ENCODE data around the gene SYT9. TPM values are rescaled to one million over a fixed set of nuclear protein-coding genes. Genes with fewer than 3 reads are reported as not detected.
"Not testable (repeated sequence)": the region's sequence is repeated elsewhere in the genome, so short reads cannot be mapped to it uniquely, and the experiment has no call there.

SYT9 gene
- total and polyA plus RNA-seq, 9 of the 15 experiments (the other 6 are each of a cell fraction or from before 2014, with no cell fraction given) = 0.01 TPM; not detected in 8

DNA sequence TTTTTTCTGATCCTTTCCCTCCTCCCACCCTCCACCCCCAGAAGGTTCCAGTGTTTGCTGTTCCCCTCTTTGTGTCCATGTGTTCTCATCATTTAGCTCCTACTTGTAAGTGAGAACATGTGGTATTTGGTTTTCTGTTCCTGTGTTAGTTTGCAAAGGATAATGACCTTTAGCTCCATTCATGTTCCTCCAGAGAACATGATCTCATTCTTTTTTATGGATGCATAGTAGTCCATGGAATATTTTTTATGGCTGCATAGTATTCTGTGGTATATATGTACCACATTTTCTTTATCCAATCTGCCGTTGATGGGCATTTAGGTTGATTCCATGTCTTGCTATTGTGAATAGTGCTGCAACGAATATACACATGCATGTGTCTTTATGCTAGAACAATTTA lies 83.7 kb downstream of the SYT9 start:
- H3K79me2 ChIP-seq (ENCODE audit: control insufficient read depth, insufficient read depth, low read length); H3K4me3 ChIP-seq; CTCF ChIA-PET (ENCODE audit: low intra/inter-chr PET ratio); in situ Hi-C loops (cut with MboI); FAIRE-seq; H3K4me2 ChIP-seq (ENCODE audit: insufficient read depth, low read length); H3K4me1 ChIP-seq (replicated peaks in 1 of 2; ENCODE audit: control insufficient read depth in 2 of 2, insufficient read depth in 2 of 2, low read length in 2 of 2); H3K27ac ChIP-seq (ENCODE audit: extremely low read depth, low read depth, low read length); POLR2A ChIA-PET; H3K9me3 ChIP-seq (replicated peaks; ENCODE audit: control insufficient read depth, insufficient read depth, low read depth, low read length); DNase-seq (ENCODE audit: extremely low read depth in 1 of 4, low spot score in 3 of 4); H3K27me3 ChIP-seq (ENCODE audit: control insufficient read depth in 2 of 2, insufficient read depth in 2 of 2, low read length in 2 of 2); ATAC-seq; H3K36me3 ChIP-seq (ENCODE audit: control insufficient read depth, insufficient read depth, low read length); H3K9me1 ChIP-seq (ENCODE audit: control insufficient read depth, insufficient read depth, low read length); H4K20me1 ChIP-seq (replicated peaks; ENCODE audit: control insufficient read depth, insufficient read depth, low read length); BruUV-seq (replicated peaks); H3K9ac ChIP-seq (ENCODE audit: insufficient read depth in 1 of 2, low read depth in 2 of 2, low read length in 2 of 2); intact Hi-C loops (cut with micrococcal nuclease); H2AFZ ChIP-seq (ENCODE audit: low read depth, low read length): not testable (repeated sequence)
- 0% methylated on average over 2 of the region's 2 CpGs for WGBS (ENCODE audit: insufficient coverage, low coverage, missing lambda C conversion rate)
- peak; percentile 40 for TF ChIP-seq ZNF146 (CRISPR knock-in tag; IDR thresholded peaks at IDR 0.05; ENCODE audit: unreplicated experiment)

DNA sequence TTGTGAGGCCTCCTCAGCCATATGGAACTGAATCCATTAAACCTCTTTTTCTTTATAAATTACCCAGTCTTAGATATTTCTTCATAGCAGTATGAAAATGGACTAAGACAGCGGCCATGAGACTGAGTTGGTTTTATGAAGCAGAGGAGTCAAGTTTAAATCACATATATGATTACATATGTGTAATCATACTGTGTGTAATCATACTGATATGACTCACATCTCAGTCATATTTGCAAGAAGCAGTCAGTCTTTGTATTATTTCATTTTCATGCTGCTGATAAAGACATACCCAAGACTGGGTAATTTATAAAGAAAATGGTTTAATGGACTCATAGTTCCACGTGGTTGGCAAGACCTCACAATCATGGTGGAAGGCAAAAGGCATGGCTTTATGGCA lies 89.8 kb downstream of the SYT9 start:
- Histone ChIP-seq H3K4me2 (ENCODE audit: insufficient read depth, low read length) (no peak overlapping the region), H2AFZ (ENCODE audit: low read depth, low read length) (no peak overlapping the region), H3K9ac (ENCODE audit: insufficient read depth in 1 of 2, low read depth in 2 of 2, low read length in 2 of 2) (no peak overlapping the region), H3K9me3 (replicated peaks; ENCODE audit: control insufficient read depth, insufficient read depth, low read depth, low read length) (no peaks in the 10 kb centered on the region), H3K4me1 (replicated peaks in 1 of 2; ENCODE audit: control insufficient read depth in 2 of 2, insufficient read depth in 2 of 2, low read length in 2 of 2) (no peaks in the 10 kb centered on the region), H4K20me1 (replicated peaks; ENCODE audit: control insufficient read depth, insufficient read depth, low read length) (no peaks in the 10 kb centered on the region), H3K4me3 (no peak overlapping the region), H3K9me1 (ENCODE audit: control insufficient read depth, insufficient read depth, low read length) (no peaks in the 10 kb centered on the region), H3K79me2 (ENCODE audit: control insufficient read depth, insufficient read depth, low read length) (no peaks in the 10 kb centered on the region), H3K36me3 (ENCODE audit: control insufficient read depth, insufficient read depth, low read length) (no peaks in the 10 kb centered on the region), H3K27me3 (ENCODE audit: control insufficient read depth in 2 of 2, insufficient read depth in 2 of 2, low read length in 2 of 2) (no peaks in the 10 kb centered on the region), H3K27ac (ENCODE audit: extremely low read depth, low read depth, low read length) (no peak overlapping the region)
- WGBS (ENCODE audit: insufficient coverage, low coverage, missing lambda C conversion rate) = 4% methylated on average over 2 of the region's 2 CpGs
- in situ Hi-C loops (cut with MboI) (no loop called here), intact Hi-C loops (cut with micrococcal nuclease) (no loop called here)
- ChIA-PET CTCF (ENCODE audit: low intra/inter-chr PET ratio) (no interaction called here), POLR2A (no interaction called here)
- FAIRE-seq (no peak), DNase-seq (ENCODE audit: extremely low read depth in 1 of 4, low spot score in 3 of 4) (no peak), ATAC-seq (no peak)
- BruUV-seq (replicated peaks) = no TSS peak
- TF ChIP-seq ZNF75A (CRISPR knock-in tag; IDR thresholded peaks at IDR 0.05) (no peak), HNRNPK (IDR thresholded peaks at IDR 0.05; ENCODE audit: low read depth, low read length, poor library complexity, severe bottlenecking) (no peak)
- TF ChIP-seq, protein P1, sequence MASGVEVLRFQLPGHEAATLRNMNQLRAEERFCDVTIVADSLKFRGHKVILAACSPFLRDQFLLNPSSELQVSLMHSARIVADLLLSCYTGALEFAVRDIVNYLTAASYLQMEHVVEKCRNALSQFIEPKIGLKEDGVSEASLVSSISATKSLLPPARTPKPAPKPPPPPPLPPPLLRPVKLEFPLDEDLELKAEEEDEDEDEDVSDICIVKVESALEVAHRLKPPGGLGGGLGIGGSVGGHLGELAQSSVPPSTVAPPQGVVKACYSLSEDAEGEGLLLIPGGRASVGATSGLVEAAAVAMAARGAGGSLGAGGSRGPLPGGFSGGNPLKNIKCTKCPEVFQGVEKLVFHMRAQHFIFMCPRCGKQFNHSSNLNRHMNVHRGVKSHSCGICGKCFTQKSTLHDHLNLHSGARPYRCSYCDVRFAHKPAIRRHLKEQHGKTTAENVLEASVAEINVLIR (CRISPR knock-in tag; IDR thresholded peaks at IDR 0.05) = no peak
- TF ChIP-seq, protein P2, sequence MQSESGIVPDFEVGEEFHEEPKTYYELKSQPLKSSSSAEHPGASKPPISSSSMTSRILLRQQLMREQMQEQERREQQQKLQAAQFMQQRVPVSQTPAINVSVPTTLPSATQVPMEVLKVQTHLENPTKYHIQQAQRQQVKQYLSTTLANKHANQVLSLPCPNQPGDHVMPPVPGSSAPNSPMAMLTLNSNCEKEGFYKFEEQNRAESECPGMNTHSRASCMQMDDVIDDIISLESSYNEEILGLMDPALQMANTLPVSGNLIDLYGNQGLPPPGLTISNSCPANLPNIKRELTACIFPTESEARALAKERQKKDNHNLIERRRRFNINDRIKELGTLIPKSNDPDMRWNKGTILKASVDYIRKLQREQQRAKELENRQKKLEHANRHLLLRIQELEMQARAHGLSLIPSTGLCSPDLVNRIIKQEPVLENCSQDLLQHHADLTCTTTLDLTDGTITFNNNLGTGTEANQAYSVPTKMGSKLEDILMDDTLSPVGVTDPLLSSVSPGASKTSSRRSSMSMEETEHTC (IDR thresholded peaks at IDR 0.05) = no peak
